Sciatic nerve (tissue), 2 donors: ENCODE measurements around the gene EFCAB8. TPM values are rescaled to one million over a fixed set of nuclear protein-coding genes. Genes with fewer than 3 reads are reported as not detected.
A peak's percentile ranks its signal among the peaks of the same experiment; 100 is the strongest.
"Not testable (repeated sequence)": the region's sequence is repeated elsewhere in the genome, so short reads cannot be mapped to it uniquely, and the experiment has no call there.

Experiments used
- ATAC-seq: fragments of 200-7000 bp; cut with Tn5 transposase; one replicate; pipeline ENCODE4 v1.9.1; 2020; ENCODE audit warnings: mild to moderate bottlenecking, moderate library complexity
- DNase-seq: peaks from one replicate; pipeline ENCODE4 v3.0.0-alpha.2; 2020; ENCODE audit warnings: low spot score
- intact Hi-C: fragments of 100-400 bp; cut with DNase I; formaldehyde crosslinking; loops from one replicate; pipeline ENCODE4 v1.14.2; 2022
- total RNA-seq: library from RNA; stranded (reverse); fragmentation: NEBNext Ultra II Directional; extraction: Animal tissue kit (Norgen Biotek cat#: 25700); gene quantifications from one replicate; pipeline ENCODE4 v1.2.1, GENCODE V29; 2021
- donor health status: DM: no; HTN: no; CAD: no.
- donor health status: DM: no; HTN: no; CAD: no.

The EFCAB8 gene
- total RNA-seq, 1 donor from 2014 or later, result 1.1 TPM

GRCh38 chr20:32880635-32881034 is 21.9 kb downstream of the EFCAB8 start:
- ATAC-seq, result no peak
- no peak for DNase-seq
- intact Hi-C loops, result no loop called here

DNA sequence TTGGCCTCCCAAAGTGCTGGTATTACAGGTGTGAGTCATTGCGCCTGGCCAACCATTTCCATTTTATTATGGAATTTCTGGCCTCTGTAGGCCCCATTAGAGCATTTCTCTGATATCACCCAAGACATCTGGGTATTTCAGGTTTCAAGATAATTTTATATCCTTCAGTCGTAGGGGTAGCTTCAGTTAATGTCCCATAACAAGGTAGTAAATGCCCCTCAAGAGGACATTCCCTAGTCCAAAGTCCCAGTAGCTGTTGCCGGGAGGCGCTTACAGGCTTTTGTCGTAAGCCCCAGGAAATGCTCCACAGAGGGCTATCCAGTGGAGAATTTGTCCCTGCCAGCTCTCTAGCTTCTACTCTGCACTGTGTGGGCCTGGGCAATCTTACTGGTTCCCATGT is 24.4 kb downstream of the EFCAB8 start:
- ATAC-seq (no peak), DNase-seq (no peak)
- intact Hi-C loops, result no loop called here

DNA sequence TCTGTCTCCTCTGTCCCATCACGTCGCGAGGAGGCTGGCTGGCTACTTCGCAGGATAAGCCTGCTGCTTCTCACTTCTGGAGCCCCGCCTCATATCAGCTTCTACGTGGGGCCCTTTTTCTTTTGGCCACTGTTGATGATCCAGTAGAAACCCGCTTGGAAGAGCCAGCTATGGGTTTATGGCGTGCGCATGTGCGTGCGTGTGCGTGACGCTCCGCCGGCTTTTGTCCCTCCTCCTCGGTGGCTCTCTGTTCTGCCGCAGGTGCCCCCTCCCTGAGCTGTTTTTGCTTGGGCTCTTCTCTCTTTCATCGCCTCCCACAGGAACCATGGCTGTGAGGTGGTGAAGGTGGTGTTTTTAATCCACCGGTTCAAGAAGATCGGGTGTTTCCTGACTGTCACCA is 26.5 kb downstream of the EFCAB8 start:
- intact Hi-C loops, result no loop called here
- no peak for ATAC-seq
- no peak for DNase-seq

DNA sequence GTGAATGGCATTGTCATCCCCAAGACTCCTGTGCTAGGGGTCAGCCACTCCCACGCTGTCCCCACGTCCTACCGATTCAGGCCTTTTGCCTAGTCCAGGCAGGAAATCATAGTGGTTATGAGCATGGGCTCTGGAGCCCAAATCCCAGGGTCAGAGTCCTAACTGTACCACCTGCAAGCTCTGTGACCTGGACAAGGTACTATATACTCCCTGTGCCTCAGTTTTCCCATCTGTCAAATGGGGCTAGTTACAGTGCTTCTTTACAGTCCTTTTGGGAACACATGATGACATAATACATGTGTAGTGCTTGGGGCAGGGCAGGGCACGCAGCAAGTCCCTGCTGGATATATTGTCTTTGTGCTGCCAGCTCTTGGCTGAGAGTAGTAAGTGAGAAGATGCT is 27.2 kb downstream of the EFCAB8 start:
- ATAC-seq (no peak), DNase-seq (no peak)
- intact Hi-C loops, result no loop called here

DNA sequence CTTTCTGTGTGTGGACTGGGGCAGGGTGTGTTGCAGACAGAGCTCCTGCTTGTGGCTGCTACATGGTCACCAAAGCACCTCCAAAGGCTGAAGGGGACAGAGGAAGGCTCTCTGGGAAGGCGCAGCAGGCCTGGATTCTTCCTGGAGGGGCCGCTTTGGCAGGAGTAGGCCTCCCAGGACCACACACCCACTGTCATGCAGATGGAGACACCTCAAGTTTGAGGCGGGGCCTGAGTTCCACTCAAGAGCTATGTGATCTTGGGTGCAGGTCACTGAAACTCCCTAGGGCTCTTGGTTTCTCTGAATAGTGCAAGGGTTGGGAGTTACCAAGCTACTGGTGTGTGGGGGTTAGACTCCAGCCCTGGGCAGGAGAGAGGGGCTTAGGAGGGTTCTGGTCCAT is 27.9 kb downstream of the EFCAB8 start:
- intact Hi-C loops, result no loop called here
- ATAC-seq (no peak), DNase-seq (no peak)

DNA sequence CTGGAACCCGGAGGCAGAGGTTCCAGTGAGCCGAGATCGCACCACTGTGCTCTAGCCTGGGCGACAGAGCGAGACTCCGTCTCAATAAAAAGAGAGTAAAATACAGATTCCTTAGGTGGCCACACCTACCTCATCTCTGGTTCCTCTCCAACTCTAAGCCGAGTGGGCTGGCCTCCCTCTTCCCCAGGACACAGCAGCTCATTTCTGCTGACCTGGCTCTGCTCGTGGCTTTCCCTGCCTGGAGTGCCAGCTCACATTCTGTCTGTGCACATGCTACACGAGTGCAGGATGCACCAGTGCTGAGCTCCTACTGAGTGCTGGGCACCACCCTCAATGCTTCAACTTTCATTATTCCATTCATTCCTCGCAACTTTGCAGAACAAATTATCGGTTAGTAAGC is 28.8 kb downstream of the EFCAB8 start:
- intact Hi-C loops, result no loop called here
- ATAC-seq (no peak), DNase-seq (no peak)

DNA sequence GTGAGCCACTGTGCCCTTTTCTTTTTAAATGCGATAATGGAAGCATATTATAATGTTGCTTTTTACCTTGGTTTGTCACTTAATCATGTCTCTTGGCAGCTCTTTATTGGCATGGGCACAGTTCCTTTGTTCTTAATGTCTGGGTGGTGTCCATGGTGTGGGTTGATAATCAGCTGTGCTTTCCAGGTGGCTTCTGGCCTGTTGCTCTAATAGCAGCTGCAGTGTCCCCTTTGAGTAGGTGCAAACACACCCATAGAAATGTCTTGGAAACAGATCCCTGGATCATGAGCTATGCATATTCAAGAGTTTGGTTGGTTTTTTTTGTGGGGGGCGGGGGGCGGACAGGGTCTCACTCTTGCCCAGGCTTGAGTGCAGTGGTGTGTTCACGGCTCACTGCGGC is 29.9 kb downstream of the EFCAB8 start:
- ATAC-seq, result no peak
- no peak for DNase-seq
- intact Hi-C loops, result no loop called here

- ATAC-seq, result no peak
- intact Hi-C loops, result no loop called here
- no peak for DNase-seq
Measured at GRCh38 chr20:32889281-32889680, 30.6 kb downstream of the EFCAB8 start.

- ATAC-seq (no peak), DNase-seq (no peak)
- intact Hi-C loops, result no loop called here
Measured at GRCh38 chr20:32891491-32891890, 32.8 kb downstream of the EFCAB8 start.

DNA sequence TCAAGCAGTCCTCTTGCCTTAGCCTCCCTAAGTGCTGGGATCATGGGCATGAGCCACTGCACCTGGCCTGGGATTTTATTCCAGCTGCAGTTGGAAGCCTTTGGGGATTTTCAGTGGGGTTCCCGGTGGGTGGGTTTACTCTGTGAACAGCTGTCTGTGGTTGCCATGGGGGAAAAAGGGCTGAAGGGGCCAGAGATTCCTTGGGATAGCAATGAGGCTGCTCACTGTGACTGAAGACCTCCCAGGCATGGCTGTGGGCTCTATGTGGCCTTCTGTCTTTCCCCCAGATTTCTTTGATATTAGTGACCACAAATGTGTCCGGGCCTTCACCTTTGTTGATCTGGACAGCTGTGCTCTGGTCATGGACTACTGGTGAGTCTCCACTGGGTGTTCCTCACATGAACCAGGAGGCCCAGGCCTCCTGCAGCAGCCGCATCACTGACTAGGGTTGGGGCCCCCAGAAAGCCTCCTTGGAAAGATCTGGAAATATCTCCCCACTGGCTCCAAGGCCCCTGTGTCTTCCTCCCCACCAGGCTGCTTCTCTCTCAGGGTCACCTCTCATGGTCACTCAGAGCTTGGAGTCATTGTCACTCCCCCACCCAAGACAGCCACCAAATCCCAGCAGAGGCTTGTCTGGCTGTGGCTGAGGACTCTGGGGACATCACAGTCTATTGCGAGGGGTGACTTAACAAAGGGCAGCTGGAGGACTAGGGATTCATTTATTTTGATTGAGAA is 33.4 kb downstream of the EFCAB8 start:
- DNase-seq (no peak), ATAC-seq (no peak)
- intact Hi-C loops, result no loop called here

DNA sequence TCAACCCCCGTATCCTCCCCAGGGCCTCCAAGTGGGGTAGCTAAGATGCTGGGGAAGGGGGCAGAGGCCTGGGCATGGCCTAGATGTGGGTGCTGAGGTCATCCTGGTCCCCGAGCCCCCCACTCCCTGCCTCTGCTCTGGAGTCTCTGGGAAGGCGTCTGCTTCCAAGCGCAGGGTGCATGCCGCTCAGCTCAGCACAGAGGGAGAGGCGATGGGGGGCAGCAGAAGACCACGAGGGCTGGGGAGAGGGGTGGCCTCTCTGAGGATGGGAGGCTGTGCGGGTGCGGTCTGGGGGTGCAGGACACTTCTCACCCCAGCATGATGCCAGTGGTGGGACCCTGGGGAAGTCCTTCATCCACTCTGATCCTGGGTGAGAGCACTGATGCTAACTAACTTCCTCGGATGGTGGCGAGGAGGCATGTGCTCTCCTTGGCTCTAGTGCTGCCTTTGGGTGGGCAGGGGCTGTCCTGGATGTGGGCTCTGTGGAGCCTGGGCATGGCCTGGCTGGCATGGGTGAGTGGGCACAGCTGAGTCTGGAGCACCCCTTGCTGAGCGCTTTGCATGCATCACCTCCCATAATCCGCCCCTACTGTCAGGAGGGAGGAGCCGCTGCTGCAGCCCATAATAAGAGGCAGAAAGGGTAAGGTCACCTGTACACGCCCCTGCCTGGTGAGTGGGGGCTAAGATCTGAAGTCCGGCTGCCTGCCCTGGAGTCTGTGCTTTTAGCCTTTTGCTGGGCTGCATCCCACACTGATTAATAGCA is 34.7 kb downstream of the EFCAB8 start:
- intact Hi-C loops, result no loop called here
- ATAC-seq (peak; percentile 15), DNase-seq (no peak)

DNA sequence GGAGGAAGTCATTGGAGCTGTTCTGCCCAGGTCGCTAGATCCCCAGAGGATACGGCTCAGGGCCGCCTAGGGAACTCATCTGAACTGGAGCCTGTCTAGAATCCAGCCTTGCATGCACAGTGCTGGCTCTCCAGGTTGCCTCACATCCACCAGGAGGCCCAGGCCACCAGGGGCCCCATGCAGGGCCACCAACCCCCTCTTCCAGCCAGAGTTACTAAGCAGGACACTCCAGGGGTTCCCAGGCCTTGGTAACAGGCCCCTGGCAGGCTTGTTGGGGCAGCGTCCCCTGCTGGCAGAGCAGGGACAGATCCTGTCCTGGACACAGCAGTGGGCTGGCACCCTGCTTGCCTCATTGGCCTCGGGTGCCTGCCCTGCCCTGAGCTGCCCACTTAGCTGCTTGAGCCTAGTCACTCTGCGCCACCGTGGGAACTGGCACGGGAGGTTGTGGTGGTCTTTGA is 35.3 kb downstream of the EFCAB8 start:
- intact Hi-C loops, result no loop called here
- no peak for DNase-seq
- peak; percentile 17 for ATAC-seq

GRCh38 chr20:32894711-32895355 is 36.1 kb downstream of the EFCAB8 start:
- no peak for ATAC-seq
- intact Hi-C loops, result no loop called here
- no peak for DNase-seq

DNA sequence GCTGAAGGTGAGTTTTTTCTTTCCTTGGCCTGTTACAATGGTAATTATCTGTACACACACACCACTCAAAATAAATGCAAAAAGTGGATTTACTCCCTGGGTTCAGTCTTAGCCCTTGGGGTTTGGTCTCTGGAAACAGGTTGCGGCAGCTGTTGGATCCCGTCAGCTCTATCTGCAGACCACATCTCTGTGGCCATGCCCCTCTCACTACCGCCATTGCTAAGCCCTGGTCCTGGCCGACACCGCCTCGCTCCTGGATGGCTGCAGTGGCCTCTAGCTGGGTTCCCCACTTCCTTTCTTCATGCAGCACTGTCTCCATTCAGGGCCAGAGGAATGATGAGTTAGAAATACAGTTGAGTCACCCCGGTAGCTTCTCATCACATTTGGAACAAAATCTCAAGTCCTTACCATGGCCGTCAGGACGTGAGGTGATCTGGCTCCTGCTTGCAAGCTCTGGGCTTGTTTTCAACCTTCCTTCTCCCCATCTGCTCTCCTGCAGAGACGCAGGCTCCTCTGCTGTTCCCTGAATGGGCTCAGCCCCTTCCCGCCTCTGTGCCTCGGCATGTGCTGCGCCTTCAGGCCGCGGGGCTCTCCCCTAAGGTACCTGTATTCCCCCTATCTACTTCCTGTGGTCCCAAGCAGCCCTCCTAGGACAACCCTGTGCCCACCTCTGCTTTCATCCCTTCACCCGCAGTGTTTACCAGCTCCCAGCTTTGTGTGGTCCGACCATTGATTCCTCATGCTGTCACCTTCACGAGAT is 38.0 kb downstream of the EFCAB8 start:
- ATAC-seq (no peak), DNase-seq (no peak)
- intact Hi-C loops, result no loop called here

DNA sequence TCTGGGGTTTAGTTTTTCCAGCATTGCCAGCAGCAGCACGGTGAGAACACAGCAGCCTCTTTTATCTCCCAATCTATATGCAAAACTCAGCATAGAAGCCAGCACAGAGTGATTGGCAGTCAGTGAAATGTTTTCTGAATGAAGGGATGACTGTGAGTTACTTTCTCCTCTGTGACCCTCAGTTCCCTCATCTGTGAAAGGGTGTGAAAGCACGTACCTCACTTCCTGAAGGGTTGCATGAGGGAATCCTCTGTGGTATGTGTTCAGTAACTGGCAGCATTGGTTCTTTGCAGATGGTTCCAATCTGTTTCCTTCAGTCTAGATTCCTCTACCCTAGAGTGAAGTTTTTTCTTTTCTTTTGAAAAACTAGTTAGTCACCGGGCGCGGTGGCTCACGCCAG is 40.0 kb downstream of the EFCAB8 start:
- intact Hi-C loops, result no loop called here
- DNase-seq (no peak), ATAC-seq (no peak)

DNA sequence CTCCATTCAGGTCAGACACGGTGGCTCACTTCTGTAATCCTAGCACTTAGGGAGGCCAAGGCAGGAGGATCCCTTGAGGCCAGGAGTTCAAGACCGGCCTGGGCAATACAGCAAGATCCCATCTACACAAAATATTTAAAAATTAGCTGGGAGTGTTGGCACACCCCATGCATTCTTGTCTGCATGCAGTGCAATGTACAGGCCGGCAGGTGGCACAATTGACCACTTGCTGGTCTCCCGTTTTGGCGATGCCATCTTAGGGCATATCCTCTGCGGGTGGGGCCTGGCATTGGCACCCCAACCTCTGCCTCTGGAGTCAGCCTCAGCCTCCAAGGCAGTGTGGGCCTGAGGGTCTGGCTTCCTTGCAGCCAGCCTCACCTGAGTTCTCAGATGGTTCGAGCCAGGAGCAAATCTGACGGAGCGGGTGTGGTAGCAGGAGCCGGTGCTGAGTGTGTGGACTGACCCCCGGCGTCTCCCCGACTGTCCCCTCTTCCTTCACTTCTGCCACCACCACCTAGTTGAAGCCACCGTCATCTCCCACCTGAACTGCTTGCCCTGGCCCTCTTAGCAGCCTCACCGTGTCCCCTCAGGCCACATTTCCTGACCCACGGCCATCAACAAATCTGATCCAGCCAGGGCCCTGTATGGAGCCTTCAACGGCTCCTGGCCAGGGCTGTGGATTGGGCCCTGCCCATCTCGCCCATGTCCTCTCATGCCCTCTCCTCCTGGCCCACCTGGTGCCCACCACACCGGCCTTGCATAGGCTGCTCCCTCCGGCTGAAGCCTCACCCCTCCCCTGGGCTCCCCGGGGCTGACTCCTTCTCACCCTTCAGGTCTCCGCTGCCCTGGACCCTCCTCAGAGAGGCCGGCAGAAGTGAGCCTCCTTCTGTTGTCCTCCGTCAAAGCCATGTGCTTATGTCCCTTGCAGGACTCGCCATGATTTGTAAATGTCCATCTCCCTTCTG is 44.0 kb downstream of the EFCAB8 start:
- ATAC-seq (peak; percentile 72), DNase-seq (peak; percentile 70)
- intact Hi-C loops, result loop anchor here (10.0 kb wide), 2 partner anchors 172 to 402 kb away; partner anchors contain the start of gene BPIFB4

- intact Hi-C loops, result loop anchor here (10.0 kb wide), 2 partner anchors 171 to 401 kb away; partner anchors contain the start of gene BPIFB4
- ATAC-seq (no peak), DNase-seq (no peak)
Measured at GRCh38 chr20:32903666-32904175, 45.0 kb downstream of the EFCAB8 start.

- ATAC-seq, DNase-seq: not testable (repeated sequence)
- intact Hi-C loops, result loop anchor here (10.0 kb wide), 2 partner anchors 170 to 400 kb away; partner anchors contain the start of gene BPIFB4
Measured at GRCh38 chr20:32904678-32905077, 46.0 kb downstream of the EFCAB8 start.
